Endothelial cell of umbilical vein (primary cell): ENCODE data around the gene FPGS. TPM values are rescaled to one million over a fixed set of nuclear protein-coding genes. Genes with fewer than 3 reads are reported as not detected.

Experiments
- BruUV-seq: library from RNA; stranded (reverse); fragments of 400-500 nt; replicated peaks from 2 replicates; lab custom pipeline; 2021; lab: Mats Ljungman, UMichigan
- CTCF ChIA-PET: fragments of 300-600, 350-600 bp; sonication (Branson Sonifier 250); formaldehyde crosslinking; loops from one replicate; lab custom pipeline; 2021; ENCODE audit warnings: antibody characterized with exemption, inconsistent platforms; lab: Charles Lee
- POLR2A ChIA-PET: fragments of 300-600, 350-600 bp; sonication (Branson Sonifier 250); formaldehyde crosslinking; loops from one replicate; lab custom pipeline; 2021; ENCODE audit warnings: antibody characterized with exemption, inconsistent platforms; lab: Charles Lee
- DNase-seq: peaks from one replicate; pipeline ENCODE4 v3.0.0-alpha.2; 2011; ENCODE audit warnings: low read depth, low spot score
- FAIRE-seq: peaks from 2 replicates; lab custom pipeline; 2011; peaks lifted over from hg19 to GRCh38; lab: Jason Lieb, UNC
- H2AFZ ChIP-seq: 2 replicates; pipeline ENCODE4 v1.6.0; 2012; ENCODE audit warnings: low read depth, low read length, control low read depth, inconsistent platforms
- H3K27ac ChIP-seq: 2 replicates; pipeline ENCODE4 v1.5.1; 2011; ENCODE audit warnings: low read depth, mild to moderate bottlenecking, control low read depth, low read length, moderate library complexity; ENCODE audit not compliant: insufficient read depth
- H3K27me3 ChIP-seq, 2 experiments: 2 replicates each; pipeline versions ENCODE4 v1.6.0 to v1.6.1; 2011; ENCODE audit warnings: low read length in 2 of 2, mixed read lengths in 1 of 2; ENCODE audit not compliant: control insufficient read depth in 2 of 2, insufficient read depth in 2 of 2
- H3K36me3 ChIP-seq, 2 experiments: 2 replicates in 1 of 2; 3 replicates in 1 of 2; pipeline ENCODE4 v1.5.1; 2011; ENCODE audit warnings: low read length in 2 of 2, mild to moderate bottlenecking in 1 of 2, moderate library complexity in 1 of 2; ENCODE audit not compliant: control insufficient read depth in 2 of 2, insufficient read depth in 2 of 2; ENCODE audit errors: extremely low read depth in 1 of 2
- H3K4me1 ChIP-seq: 3 replicates; pipeline ENCODE4 v1.5.1; 2011; ENCODE audit warnings: mild to moderate bottlenecking, low read length; ENCODE audit not compliant: control insufficient read depth, insufficient read depth; ENCODE audit errors: extremely low read depth
- H3K4me2 ChIP-seq: 2 replicates; pipeline ENCODE4 v1.6.1; 2011; ENCODE audit warnings: low read length, control low read depth, mixed read lengths; ENCODE audit not compliant: insufficient read depth
- H3K4me3 ChIP-seq, 3 experiments: fragments of 200-600 bp in 1 of 3; sonication (generic), shearing (Covaris generic) in 1 of 3; replicated peaks in 1 of 3; 2 replicates each; pipeline ENCODE4 v1.5.1; 2011 to 2016; ENCODE audit warnings: control low read depth in 3 of 3, low read length in 3 of 3, mild to moderate bottlenecking in 2 of 3, inconsistent platforms in 1 of 3, low read depth in 1 of 3, moderate library complexity in 1 of 3; ENCODE audit not compliant: insufficient read depth in 1 of 3
- H3K79me2 ChIP-seq: 2 replicates; pipeline ENCODE4 v1.6.0; 2012; ENCODE audit warnings: low read length, inconsistent platforms; ENCODE audit not compliant: control insufficient read depth, insufficient read depth
- H3K9ac ChIP-seq: replicated peaks from 2 replicates; pipeline ENCODE3; 2011; ENCODE audit warnings: low read length, control low read depth; ENCODE audit not compliant: insufficient read depth; ENCODE audit errors: extremely low read depth
- H3K9me1 ChIP-seq: replicated peaks from 3 replicates; pipeline ENCODE4 v1.6.0; 2011; ENCODE audit warnings: mild to moderate bottlenecking, low read length; ENCODE audit not compliant: control insufficient read depth, insufficient read depth; ENCODE audit errors: extremely low read depth
- H3K9me3 ChIP-seq: replicated peaks from 2 replicates; pipeline ENCODE4 v1.5.1; 2012; ENCODE audit warnings: low read length, inconsistent platforms; ENCODE audit not compliant: control insufficient read depth, insufficient read depth
- H4K20me1 ChIP-seq: replicated peaks from 2 replicates; pipeline ENCODE3; 2011; ENCODE audit warnings: mild to moderate bottlenecking, low read length; ENCODE audit not compliant: control insufficient read depth, insufficient read depth; ENCODE audit errors: extremely low read depth
- EZH2 ChIP-seq: IDR thresholded peaks from 2 replicates; pipeline ENCODE4 v1.6.1; 2012; ENCODE audit warnings: borderline replicate concordance, low read depth, mild to moderate bottlenecking, moderate library complexity, low read length, inconsistent platforms; ENCODE audit not compliant: severe bottlenecking
- FOS ChIP-seq: IDR thresholded peaks from 2 replicates; pipeline ENCODE4 v1.6.1; 2011; ENCODE audit warnings: mild to moderate bottlenecking, low read length, moderate library complexity, borderline replicate concordance; ENCODE audit not compliant: insufficient read depth
- GATA2 ChIP-seq: IDR thresholded peaks from 2 replicates; pipeline ENCODE4 v1.7.0; 2011; ENCODE audit warnings: low read depth, mild to moderate bottlenecking, moderate library complexity, mixed read lengths, low read length; ENCODE audit not compliant: insufficient read length, insufficient read depth
- JUN ChIP-seq: IDR thresholded peaks from 2 replicates; pipeline ENCODE4 v1.6.1; 2011; ENCODE audit warnings: borderline replicate concordance, low read depth; ENCODE audit not compliant: insufficient read length, insufficient read depth
- MYC ChIP-seq: IDR thresholded peaks from one replicate; pipeline ENCODE4 v1.6.1; 2011; ENCODE audit warnings: mild to moderate bottlenecking, low read depth, low read length
- POLR2A ChIP-seq: IDR thresholded peaks from 2 replicates; pipeline ENCODE4 v1.6.1; 2012; ENCODE audit warnings: low read depth, mild to moderate bottlenecking, control low read depth, low read length
- POLR2AphosphoS5 ChIP-seq: IDR thresholded peaks from 2 replicates; pipeline ENCODE4 v1.6.1; 2012; ENCODE audit warnings: low read depth, mild to moderate bottlenecking, control low read depth, low read length, moderate library complexity; ENCODE audit not compliant: insufficient read depth
- dilution Hi-C: fragments of 300-500 bp; cut with MboI; formaldehyde crosslinking; loops from one replicate; pipeline ENCODE4 v1.15.0; 2019; ENCODE audit warnings: low sequenced_read_pairs; ENCODE audit not compliant: extremely low pct_ligation_motif_present
- intact Hi-C: fragments of 100-400 bp; cut with micrococcal nuclease; formaldehyde crosslinking; loops from one replicate; pipeline ENCODE4 v1.10.0; 2022
- polyA plus RNA-seq, 4 experiments: library from polyadenylated mRNA; depleted of rRNA in 3 of 4; stranded (reverse) in 3 of 4; unstranded in 1 of 4; fragments of >200 nt; gene quantifications; 2 replicates each; pipeline versions ENCODE4 v1.2.1 to v1.2.3, GENCODE V29; 2011 to 2012; ENCODE audit warnings: missing spikeins in 1 of 4
- total RNA-seq: library from RNA; stranded (reverse); gene quantifications from 2 replicates; pipeline ENCODE4 v1.2.3, GENCODE V29; 2021
- TF ChIP-seq, protein P1 (sequence below), 2 donors: IDR thresholded peaks; 1 replicate in 1 of 2; 2 replicates in 1 of 2; pipeline ENCODE4 v1.5.1; 2011; ENCODE audit warnings: low read length in 2 of 2, mild to moderate bottlenecking in 2 of 2, moderate library complexity in 2 of 2, control low read depth in 1 of 2, inconsistent platforms in 1 of 2, low read depth in 1 of 2; ENCODE audit not compliant: insufficient read depth in 1 of 2; ENCODE audit errors: extremely low read depth in 1 of 2
- TF ChIP-seq, protein P2 (sequence below): IDR thresholded peaks from 2 replicates; pipeline ENCODE4 v1.6.1; 2011; ENCODE audit not compliant: insufficient read depth, insufficient read length

The FPGS gene
- total and polyA plus RNA-seq, 2 donors (not counting 3 experiments of a cell fraction or from before 2014, with no cell fraction given) = 77.7 to 90.2 TPM

DNA sequence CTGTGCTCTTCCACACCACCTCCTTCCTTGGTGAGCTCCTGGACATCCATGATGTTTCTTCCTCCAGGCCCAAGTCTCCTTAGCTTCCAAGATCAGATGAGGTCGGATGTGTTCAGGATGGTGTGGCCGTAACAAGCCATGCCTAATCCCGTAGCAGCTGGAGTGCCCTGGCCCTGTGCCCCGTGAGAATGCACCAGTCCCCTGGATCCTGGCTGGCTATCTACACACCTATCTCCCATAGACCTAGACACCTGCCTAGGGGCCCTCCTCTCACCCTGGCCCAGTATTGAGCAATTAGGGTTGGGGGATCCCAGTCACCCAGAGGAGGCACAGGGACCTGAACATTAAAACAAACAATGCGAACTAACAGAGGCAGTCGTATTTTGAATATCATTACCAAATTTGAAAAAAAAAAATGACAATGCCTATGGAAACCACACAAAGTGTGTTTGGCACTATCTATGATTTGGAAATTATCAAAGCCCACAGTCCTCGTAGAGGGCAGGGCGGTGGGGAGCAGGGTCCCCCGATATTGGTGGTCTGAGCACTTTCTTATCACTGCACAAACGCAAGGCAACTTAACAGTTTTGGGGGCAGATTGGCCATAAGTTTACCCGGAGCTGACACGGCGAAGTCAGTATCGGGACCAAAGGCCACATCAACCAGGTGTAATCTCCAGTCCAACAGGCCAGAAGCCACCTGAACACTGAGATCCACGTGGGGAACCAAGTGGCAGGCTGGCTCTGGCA is 38.6 kb downstream of the FPGS start:
- Histone ChIP-seq H3K9me1 (no peaks in the 10 kb centered on the region), H3K27ac (peak overlapping the region; percentile 99), H3K79me2 (peaks cover 82% of the 10 kb centered on the region), H3K36me3 (peaks cover 25 to 27% of the 10 kb centered on the region in 2 experiments), H3K27me3 (no peaks in the 10 kb centered on the region), H3K4me2 (no peak overlapping the region), H4K20me1 (no peaks in the 10 kb centered on the region), H3K9ac (peak overlapping the region; percentile 1), H3K9me3 (no peaks in the 10 kb centered on the region), H2AFZ (no peak overlapping the region), H3K4me3 (no peak overlapping the region), H3K4me1 (peaks cover 85% of the 10 kb centered on the region)
- BruUV-seq = no TSS peak
- DNase-seq (no peak), FAIRE-seq (peak; percentile 42)
- ChIA-PET POLR2A (no interaction called here), CTCF (interaction anchor here (1.1 to 6.7 kb wide), 3 partner anchors 13 to 26 kb away, joined by 3 to 42 read pairs (median 4); partner anchors contain the start of gene ENG)
- TF ChIP-seq POLR2A = peak; percentile 5
- no peak for TF ChIP-seq JUN
- intact Hi-C loops (no loop called here), dilution Hi-C loops (no loop called here)

DNA sequence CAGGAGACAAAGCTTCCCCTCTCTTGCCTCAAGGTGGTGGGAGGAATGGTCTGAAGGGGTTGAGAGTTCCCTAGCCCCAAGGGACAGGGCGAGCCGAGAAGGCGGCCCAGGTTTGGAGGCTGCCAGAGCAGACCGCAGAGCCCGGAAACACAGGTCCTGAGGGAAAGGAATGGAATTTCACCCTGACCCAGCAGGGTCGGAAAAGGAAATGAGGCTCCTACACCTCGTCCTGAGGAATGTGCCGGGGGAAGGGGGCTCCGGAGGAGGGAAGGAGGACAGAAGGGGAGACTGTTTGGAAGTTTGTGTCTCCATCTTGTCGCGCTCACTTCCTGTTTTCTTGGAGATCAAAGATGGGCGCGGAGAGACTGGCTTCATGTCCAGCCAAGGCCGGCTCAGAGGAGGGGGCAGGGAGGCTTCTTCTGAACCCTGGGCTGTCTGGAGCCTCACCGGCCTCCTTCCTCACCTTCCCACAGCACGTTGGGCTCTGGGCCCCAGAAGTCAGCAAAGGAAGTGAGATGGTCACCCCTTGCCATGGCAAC is 42.2 kb downstream of the FPGS start:
- no TSS peak for BruUV-seq
- peaks cover 29 to 31% of the 10 kb centered on the region in 2 experiments for H3K36me3 ChIP-seq
- no peaks in the 10 kb centered on the region for H3K9me1 ChIP-seq
- peak overlapping the region; percentile 19 for H3K4me2 ChIP-seq
- intact Hi-C loops = loop anchor here (1.0 kb wide), 2 partner anchors 9 to 13 kb away; partner anchors contain the start of gene ENG
- H4K20me1 ChIP-seq = no peaks in the 10 kb centered on the region
- no peak overlapping the region for H2AFZ ChIP-seq
- FAIRE-seq (peak; percentile 100), DNase-seq (peak; percentile 77)
- no peak overlapping the region for H3K4me3 ChIP-seq
- peak overlapping the region; percentile 83 for H3K9ac ChIP-seq
- ChIA-PET POLR2A (interaction anchor here (0.6 to 1.2 kb wide), 3 partner anchors 10 to 36 kb away, joined by 4 to 8 read pairs (median 5); partner anchors contain the start of gene ENG), CTCF (interaction anchor here (0.7 to 2.4 kb wide), 4 partner anchors 9 to 177 kb away, joined by 3 to 13 read pairs (median 5); partner anchors contain the start of gene ENG)
- dilution Hi-C loops = no loop called here
- H3K79me2 ChIP-seq = peaks cover 91% of the 10 kb centered on the region
- TF ChIP-seq GATA2 (peak; percentile 60), POLR2A (peak; percentile 75), POLR2AphosphoS5 (peak; percentile 97), MYC (no peak), EZH2 (no peak), JUN (peak; percentile 27), FOS (peak; percentile 83)
- TF ChIP-seq, protein P1, sequence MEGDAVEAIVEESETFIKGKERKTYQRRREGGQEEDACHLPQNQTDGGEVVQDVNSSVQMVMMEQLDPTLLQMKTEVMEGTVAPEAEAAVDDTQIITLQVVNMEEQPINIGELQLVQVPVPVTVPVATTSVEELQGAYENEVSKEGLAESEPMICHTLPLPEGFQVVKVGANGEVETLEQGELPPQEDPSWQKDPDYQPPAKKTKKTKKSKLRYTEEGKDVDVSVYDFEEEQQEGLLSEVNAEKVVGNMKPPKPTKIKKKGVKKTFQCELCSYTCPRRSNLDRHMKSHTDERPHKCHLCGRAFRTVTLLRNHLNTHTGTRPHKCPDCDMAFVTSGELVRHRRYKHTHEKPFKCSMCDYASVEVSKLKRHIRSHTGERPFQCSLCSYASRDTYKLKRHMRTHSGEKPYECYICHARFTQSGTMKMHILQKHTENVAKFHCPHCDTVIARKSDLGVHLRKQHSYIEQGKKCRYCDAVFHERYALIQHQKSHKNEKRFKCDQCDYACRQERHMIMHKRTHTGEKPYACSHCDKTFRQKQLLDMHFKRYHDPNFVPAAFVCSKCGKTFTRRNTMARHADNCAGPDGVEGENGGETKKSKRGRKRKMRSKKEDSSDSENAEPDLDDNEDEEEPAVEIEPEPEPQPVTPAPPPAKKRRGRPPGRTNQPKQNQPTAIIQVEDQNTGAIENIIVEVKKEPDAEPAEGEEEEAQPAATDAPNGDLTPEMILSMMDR (IDR thresholded peaks at IDR 0.05; ENCODE audit: extremely low read depth in 1 of 2, insufficient read depth in 1 of 2, low read depth in 1 of 2, low read length in 2 of 2) = no peak
- TF ChIP-seq, protein P2, sequence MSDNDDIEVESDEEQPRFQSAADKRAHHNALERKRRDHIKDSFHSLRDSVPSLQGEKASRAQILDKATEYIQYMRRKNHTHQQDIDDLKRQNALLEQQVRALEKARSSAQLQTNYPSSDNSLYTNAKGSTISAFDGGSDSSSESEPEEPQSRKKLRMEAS = no peak
- no peaks in the 10 kb centered on the region for H3K9me3 ChIP-seq
- peaks cover 84% of the 10 kb centered on the region for H3K4me1 ChIP-seq
- H3K27ac ChIP-seq = peak overlapping the region; percentile 97
- H3K27me3 ChIP-seq = no peaks in the 10 kb centered on the region
